Measurements from ENCODE around the gene TCF19.
"Not testable (repeated sequence)": the region's sequence is repeated elsewhere in the genome, so short reads cannot be mapped to it uniquely, and the experiment has no call there.

The TCF19 gene

DNA sequence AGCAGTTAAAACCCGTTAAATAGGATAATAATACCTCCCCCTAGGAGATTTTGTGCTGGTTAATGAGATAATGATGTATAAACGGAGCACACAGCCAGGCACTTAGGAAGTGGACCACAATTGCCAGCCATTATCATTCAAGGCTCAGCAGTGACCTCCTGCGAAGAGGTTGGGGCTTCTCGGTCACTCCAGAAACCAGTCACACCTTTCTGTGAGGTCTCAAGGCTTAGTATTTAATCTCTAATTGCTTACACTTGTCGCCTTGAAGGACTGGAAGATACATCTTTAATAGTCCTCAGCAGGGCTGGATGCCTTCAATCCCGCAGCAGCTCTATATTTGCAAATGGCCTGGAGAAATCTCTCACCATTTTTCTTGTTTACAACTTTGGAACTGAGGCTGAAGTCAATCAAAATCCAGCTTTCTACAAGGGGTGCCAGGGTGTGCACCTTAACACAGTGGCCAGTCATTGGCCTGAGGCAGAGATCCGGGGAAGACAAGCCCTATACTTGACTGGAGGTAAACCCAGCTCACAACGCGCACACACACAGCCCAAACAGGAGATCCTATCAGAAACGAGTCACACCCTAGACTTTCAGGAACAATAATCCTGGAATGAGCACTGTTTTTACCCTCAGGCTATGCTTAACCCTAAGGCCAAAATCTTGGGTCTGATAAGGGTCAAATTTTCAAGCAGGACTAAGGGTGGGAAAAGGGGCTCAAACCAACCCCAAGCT is 10.9 kb downstream of the TCF19 start:
- Histone ChIP-seq H3K27me3 (ENCODE audit: control insufficient read depth in 5 of 5, insufficient read depth in 4 of 5, low read length in 5 of 5) (peaks cover 0 to 3% (median 0%) of the 10 kb centered on the region in 5 donors), H3K9ac (ENCODE audit: low read length in 5 of 5) (no peak overlapping the region), H3K4me3 (ENCODE audit: low read depth in 1 of 5, low read length in 5 of 5) (no peak overlapping the region), H3K9me3 (ENCODE audit: control insufficient read depth in 5 of 5, low read length in 5 of 5) (no peaks in the 10 kb centered on the region), H3K36me3 (ENCODE audit: control insufficient read depth in 5 of 5, insufficient read depth in 5 of 5, low read length in 5 of 5) (no peaks in the 10 kb centered on the region), H3K27ac (ENCODE audit: low read depth, low read length) (no peak overlapping the region), H3K4me1 (ENCODE audit: control insufficient read depth in 5 of 5, insufficient read depth in 5 of 5, low read length in 5 of 5) (no peaks in the 10 kb centered on the region)

DNA sequence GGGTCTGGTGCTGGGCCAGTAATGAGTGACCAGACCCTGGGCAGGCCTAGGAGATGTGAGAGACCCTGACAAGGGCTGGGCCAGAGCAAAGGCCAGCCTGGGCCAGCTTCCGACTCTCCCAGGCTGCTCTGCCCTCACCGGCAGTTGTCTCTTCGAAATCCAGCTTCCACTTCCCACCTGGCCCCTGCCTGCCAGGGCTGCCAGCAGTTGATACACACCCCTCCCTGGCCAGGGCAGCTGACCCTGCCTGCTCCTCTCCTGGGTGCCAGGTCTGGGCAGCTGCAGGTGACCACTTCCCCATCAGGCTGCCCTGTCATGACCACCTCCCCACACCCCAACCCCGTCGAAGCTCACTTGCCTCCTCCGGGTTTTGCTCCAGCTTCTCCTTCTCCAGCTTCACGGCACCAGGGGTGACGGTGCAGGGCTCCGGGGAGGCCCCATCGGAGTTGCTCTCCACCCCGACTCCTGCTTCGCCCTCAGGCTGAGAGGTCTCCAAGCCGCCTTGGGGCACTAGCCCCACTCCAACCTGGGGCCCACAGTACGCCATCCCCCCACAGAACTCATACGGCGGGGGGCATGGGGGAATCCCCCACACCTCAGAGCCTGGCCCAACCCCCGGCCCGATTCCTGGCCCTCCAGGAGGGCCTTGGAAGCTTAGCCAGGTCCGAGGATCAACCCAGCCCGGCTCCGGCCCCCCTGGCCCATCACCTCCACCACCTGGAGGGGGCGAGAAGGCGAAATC is 11.6 kb downstream of the TCF19 start:
- not testable (repeated sequence) for H3K27me3 ChIP-seq (ENCODE audit: control insufficient read depth in 5 of 5, insufficient read depth in 4 of 5, low read length in 5 of 5); H3K36me3 ChIP-seq (ENCODE audit: control insufficient read depth in 5 of 5, insufficient read depth in 5 of 5, low read length in 5 of 5); H3K9me3 ChIP-seq (ENCODE audit: control insufficient read depth in 5 of 5, low read length in 5 of 5); H3K9ac ChIP-seq (ENCODE audit: low read length in 5 of 5); H3K27ac ChIP-seq (ENCODE audit: low read depth, low read length); H3K4me3 ChIP-seq (ENCODE audit: low read depth in 1 of 5, low read length in 5 of 5); H3K4me1 ChIP-seq (ENCODE audit: control insufficient read depth in 5 of 5, insufficient read depth in 5 of 5, low read length in 5 of 5)

DNA sequence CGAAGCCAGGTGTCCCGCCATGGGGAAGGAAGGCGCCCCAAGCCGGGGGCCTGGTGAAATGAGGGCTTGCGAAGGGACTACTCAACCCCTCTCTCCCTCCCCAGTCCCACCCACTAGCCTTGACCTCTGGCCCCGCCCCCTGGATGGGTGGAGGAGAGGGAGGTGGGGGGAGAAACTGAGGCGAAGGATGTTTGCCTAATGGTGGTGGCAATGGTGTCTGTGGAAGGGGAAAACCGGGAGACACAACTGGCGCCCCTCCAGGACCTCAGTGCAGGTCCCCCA is 12.2 kb downstream of the TCF19 start, which contains the start of gene POU5F1:
POU5F1 (minus strand) TSS at position 83 of the 282 bp plus-strand sequence; CDS start at position 21, 62 bp downstream.
- no peaks in the 10 kb centered on the region for H3K9me3 ChIP-seq (ENCODE audit: control insufficient read depth in 5 of 5, low read length in 5 of 5)
- H3K27me3 ChIP-seq (ENCODE audit: control insufficient read depth in 5 of 5, insufficient read depth in 4 of 5, low read length in 5 of 5), result peaks cover 0 to 3% (median 0%) of the 10 kb centered on the region in 5 donors
- H3K36me3 ChIP-seq (ENCODE audit: control insufficient read depth in 5 of 5, insufficient read depth in 5 of 5, low read length in 5 of 5), result peaks cover 0 to 3% (median 0%) of the 10 kb centered on the region in 5 donors
- H3K9ac ChIP-seq (ENCODE audit: low read length in 5 of 5), result no peak within 1 kb of the TSS
- H3K27ac ChIP-seq (ENCODE audit: low read depth, low read length), result no peak within 1 kb of the TSS
- no peak within 1 kb of the TSS for H3K4me3 ChIP-seq (ENCODE audit: low read depth in 1 of 5, low read length in 5 of 5)
- H3K4me1 ChIP-seq (ENCODE audit: control insufficient read depth in 5 of 5, insufficient read depth in 5 of 5, low read length in 5 of 5), result no peaks in the 10 kb centered on the region

DNA sequence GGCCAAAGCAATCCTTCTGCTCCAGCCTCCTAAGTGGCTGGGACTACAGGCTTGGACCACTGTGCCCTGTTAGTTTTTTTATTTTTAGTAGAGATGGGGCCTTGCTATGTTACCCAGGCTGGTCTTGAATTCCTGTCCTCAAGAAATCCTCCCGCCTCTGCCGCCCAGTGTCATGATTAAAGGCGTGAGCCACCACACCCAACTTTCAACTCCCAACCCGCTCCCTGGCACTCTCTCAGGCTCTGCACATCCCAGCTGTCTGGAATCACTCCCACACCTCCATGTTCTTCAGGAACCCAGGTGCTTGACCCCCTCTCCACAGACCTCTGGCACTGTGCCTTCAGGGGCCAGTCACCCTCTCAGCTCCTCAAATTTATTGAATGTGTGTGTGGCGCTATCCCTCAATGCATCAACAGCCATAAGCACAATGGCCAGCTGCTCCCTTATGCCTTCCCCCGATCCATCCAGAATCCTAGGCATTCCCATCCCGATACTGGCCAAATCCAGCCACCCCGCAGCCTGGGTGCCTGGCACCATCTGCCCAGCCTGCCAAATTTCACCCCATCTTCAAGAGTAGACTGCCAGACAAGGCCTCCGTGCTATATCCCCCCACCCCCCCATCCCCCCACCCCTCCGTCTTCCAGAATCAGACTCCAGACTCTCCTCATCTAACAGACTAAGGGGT is 12.7 kb downstream of the TCF19 start:
- Histone ChIP-seq H3K27me3 (ENCODE audit: control insufficient read depth in 5 of 5, insufficient read depth in 4 of 5, low read length in 5 of 5) (peaks cover 0 to 3% (median 0%) of the 10 kb centered on the region in 5 donors), H3K9ac (ENCODE audit: low read length in 5 of 5) (no peak overlapping the region), H3K4me3 (ENCODE audit: low read depth in 1 of 5, low read length in 5 of 5) (no peak overlapping the region), H3K9me3 (ENCODE audit: control insufficient read depth in 5 of 5, low read length in 5 of 5) (no peaks in the 10 kb centered on the region), H3K27ac (ENCODE audit: low read depth, low read length) (no peak overlapping the region), H3K36me3 (ENCODE audit: control insufficient read depth in 5 of 5, insufficient read depth in 5 of 5, low read length in 5 of 5) (peaks cover 0 to 3% (median 0%) of the 10 kb centered on the region in 5 donors), H3K4me1 (ENCODE audit: control insufficient read depth in 5 of 5, insufficient read depth in 5 of 5, low read length in 5 of 5) (no peaks in the 10 kb centered on the region)

DNA sequence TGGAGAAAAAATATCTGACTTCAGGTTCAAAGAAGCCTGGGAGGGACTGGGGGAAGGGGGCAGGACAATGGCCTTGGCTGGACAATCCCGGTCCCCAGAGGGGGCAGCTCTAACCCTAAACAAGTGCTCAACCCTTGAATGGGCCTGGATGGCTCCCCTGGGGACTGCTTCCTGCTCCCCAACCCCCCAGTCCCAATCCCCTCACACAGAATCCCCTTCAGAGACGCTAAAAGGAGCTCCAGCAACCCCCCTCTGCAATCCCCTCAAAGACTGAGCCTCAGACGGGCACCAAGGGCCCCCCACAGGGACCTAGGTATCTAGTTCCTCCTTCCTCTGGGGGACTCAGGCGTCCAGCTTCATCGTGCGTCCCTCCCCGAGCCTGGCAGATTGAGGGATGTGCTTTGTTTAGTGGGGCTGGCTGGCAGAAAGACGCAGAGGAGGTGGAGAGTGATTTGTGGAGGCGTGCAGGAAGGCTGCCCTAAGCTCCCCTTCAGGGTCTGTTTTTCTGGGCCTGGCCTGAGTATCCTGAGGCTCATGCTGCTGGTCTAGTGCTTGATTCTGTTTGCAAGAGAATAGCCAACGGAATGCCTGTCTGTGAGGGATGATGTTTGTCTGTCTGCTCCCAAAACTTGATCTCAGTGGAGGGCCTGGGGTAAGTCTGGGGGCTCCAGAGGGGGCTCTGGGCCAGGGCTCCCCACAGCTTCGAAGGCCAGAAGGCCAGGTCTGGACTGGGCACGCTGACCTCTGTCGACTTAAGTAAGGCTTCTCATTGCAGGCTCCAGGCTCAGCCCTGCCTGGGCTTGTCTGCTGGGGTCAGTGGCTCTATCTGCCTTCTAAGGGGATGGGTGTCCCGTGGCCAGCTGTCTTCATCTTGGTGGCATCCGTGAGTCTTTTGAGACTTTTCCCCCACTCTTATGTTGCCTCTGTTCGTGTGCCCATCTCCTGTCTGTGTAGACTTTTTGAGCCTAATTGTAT is 13.8 kb downstream of the TCF19 start:
- H3K9ac ChIP-seq (ENCODE audit: low read length in 5 of 5), result no peak overlapping the region
- H3K4me3 ChIP-seq (ENCODE audit: low read depth in 1 of 5, low read length in 5 of 5), result no peak overlapping the region
- H3K27me3 ChIP-seq (ENCODE audit: control insufficient read depth in 5 of 5, insufficient read depth in 4 of 5, low read length in 5 of 5), result peaks cover 0 to 3% (median 0%) of the 10 kb centered on the region in 5 donors
- peaks cover 0 to 3% (median under 1%) of the 10 kb centered on the region in 5 donors for H3K36me3 ChIP-seq (ENCODE audit: control insufficient read depth in 5 of 5, insufficient read depth in 5 of 5, low read length in 5 of 5)
- no peaks in the 10 kb centered on the region for H3K9me3 ChIP-seq (ENCODE audit: control insufficient read depth in 5 of 5, low read length in 5 of 5)
- no peaks in the 10 kb centered on the region for H3K4me1 ChIP-seq (ENCODE audit: control insufficient read depth in 5 of 5, insufficient read depth in 5 of 5, low read length in 5 of 5)
- no peak overlapping the region for H3K27ac ChIP-seq (ENCODE audit: low read depth, low read length)

DNA sequence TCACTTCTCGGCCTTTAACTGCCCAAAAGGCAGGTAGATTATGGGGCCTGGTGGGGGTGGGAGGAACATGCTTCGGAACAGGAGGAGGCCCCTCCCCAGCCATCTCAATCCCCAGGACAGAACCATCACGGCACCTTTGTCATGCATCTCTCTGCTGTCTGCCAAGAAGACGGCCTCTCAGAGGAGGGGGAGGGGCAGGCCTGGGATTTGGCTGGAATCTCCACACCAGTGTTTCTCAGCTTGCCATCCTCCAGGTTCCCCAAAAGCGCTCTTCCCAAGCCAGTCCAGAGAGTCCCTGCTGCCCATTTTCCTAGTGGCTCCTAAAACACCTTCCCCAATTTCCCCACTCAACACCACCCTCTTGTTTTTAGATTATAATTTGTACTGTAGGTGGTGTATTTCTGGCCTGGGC is 14.6 kb downstream of the TCF19 start:
- Histone ChIP-seq H3K27ac (ENCODE audit: low read depth, low read length) (no peak overlapping the region), H3K9ac (ENCODE audit: low read length in 5 of 5) (no peak overlapping the region), H3K36me3 (ENCODE audit: control insufficient read depth in 5 of 5, insufficient read depth in 5 of 5, low read length in 5 of 5) (peaks cover 0 to 4% (median 2%) of the 10 kb centered on the region in 5 donors), H3K9me3 (ENCODE audit: control insufficient read depth in 5 of 5, low read length in 5 of 5) (no peaks in the 10 kb centered on the region), H3K27me3 (ENCODE audit: control insufficient read depth in 5 of 5, insufficient read depth in 4 of 5, low read length in 5 of 5) (peaks cover 0 to 3% (median 0%) of the 10 kb centered on the region in 5 donors), H3K4me1 (ENCODE audit: control insufficient read depth in 5 of 5, insufficient read depth in 5 of 5, low read length in 5 of 5) (no peaks in the 10 kb centered on the region), H3K4me3 (ENCODE audit: low read depth in 1 of 5, low read length in 5 of 5) (no peak overlapping the region)

DNA sequence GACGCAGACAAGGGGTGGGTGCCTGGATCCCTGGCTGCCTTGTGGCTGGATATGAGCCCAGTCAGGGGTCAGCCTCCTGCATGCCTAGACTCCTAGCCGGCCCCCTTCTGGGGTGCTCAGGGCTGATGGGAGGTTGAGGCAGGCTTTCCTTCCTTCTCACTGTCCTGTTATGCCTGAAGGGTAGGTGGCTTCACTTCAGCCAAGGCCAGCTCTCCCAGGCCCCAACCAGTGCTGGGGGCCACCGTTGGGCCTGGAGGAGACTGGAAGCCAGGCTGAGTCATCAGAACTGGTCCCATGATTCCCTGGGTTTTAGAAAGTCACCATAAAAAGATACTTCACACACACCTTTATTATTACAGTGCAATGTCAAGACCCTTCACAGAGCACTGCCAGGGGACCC is 15.0 kb downstream of the TCF19 start:
- H3K27ac ChIP-seq (ENCODE audit: low read depth, low read length), result no peak overlapping the region
- no peaks in the 10 kb centered on the region for H3K4me1 ChIP-seq (ENCODE audit: control insufficient read depth in 5 of 5, insufficient read depth in 5 of 5, low read length in 5 of 5)
- no peaks in the 10 kb centered on the region for H3K9me3 ChIP-seq (ENCODE audit: control insufficient read depth in 5 of 5, low read length in 5 of 5)

DNA sequence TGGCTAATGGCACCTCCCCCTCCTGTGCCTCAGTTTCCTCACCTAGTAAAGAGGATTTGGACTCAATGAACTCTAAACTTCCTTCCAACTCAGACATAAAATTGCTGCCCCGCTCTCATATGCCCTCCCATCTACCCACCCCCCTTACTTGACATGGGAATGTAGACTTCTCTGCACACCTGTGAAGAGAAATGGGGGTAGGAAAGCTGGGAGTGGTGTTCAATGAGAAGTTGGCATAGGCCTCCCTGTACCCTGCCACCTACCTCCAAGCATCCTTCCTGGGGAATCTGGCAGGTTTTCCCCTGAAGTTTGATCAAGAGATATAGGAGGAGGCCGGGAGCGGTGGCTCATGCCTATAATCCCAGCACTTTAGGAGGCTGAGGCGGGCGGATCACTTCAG is 16.0 kb downstream of the TCF19 start:
- Histone ChIP-seq H3K4me3 (ENCODE audit: low read depth in 1 of 5, low read length in 5 of 5) (no peak overlapping the region), H3K9ac (ENCODE audit: low read length in 5 of 5) (no peak overlapping the region), H3K36me3 (ENCODE audit: control insufficient read depth in 5 of 5, insufficient read depth in 5 of 5, low read length in 5 of 5) (peaks cover 0 to 4% (median 2%) of the 10 kb centered on the region in 5 donors), H3K27ac (ENCODE audit: low read depth, low read length) (no peak overlapping the region), H3K27me3 (ENCODE audit: control insufficient read depth in 5 of 5, insufficient read depth in 4 of 5, low read length in 5 of 5) (peaks cover 0 to 3% (median 0%) of the 10 kb centered on the region in 5 donors), H3K9me3 (ENCODE audit: control insufficient read depth in 5 of 5, low read length in 5 of 5) (no peaks in the 10 kb centered on the region), H3K4me1 (ENCODE audit: control insufficient read depth in 5 of 5, insufficient read depth in 5 of 5, low read length in 5 of 5) (peaks cover 0 to 5% (median 0%) of the 10 kb centered on the region in 5 donors)

More for the DNA sequence above, 15.0 kb downstream of the TCF19 start:
- Histone ChIP-seq H3K9ac (ENCODE audit: low read length in 5 of 5) (no peak overlapping the region), H3K27me3 (ENCODE audit: control insufficient read depth in 5 of 5, insufficient read depth in 4 of 5, low read length in 5 of 5) (peaks cover 0 to 3% (median 0%) of the 10 kb centered on the region in 5 donors), H3K36me3 (ENCODE audit: control insufficient read depth in 5 of 5, insufficient read depth in 5 of 5, low read length in 5 of 5) (peaks cover 0 to 4% (median 2%) of the 10 kb centered on the region in 5 donors), H3K4me3 (ENCODE audit: low read depth in 1 of 5, low read length in 5 of 5) (no peak overlapping the region)

DNA sequence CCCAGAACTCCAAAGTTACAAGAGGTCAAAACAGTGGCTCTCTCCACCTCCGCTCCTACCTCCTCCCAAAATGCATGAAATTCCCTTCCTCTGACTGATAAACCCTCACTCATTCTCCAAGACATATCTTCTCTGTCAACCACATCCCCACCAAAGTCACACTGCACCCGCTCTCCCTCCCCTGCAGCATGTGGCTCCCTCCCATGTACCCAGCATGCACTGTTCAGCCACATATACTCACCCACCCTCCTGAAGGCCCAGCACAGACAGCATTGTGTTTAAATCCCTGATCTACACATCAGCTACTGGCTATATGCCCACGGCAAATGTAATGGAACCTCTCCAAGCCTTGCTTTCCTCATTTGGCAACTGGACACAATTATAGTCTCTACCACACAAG is 17.6 kb downstream of the TCF19 start:
- Histone ChIP-seq H3K9me3 (ENCODE audit: control insufficient read depth in 5 of 5, low read length in 5 of 5) (no peaks in the 10 kb centered on the region), H3K27me3 (ENCODE audit: control insufficient read depth in 5 of 5, insufficient read depth in 4 of 5, low read length in 5 of 5) (peaks cover 0 to 3% (median 0%) of the 10 kb centered on the region in 5 donors), H3K27ac (ENCODE audit: low read depth, low read length) (no peak overlapping the region), H3K4me1 (ENCODE audit: control insufficient read depth in 5 of 5, insufficient read depth in 5 of 5, low read length in 5 of 5) (peaks cover 0 to 10% (median 5%) of the 10 kb centered on the region in 5 donors), H3K9ac (ENCODE audit: low read length in 5 of 5) (no peak overlapping the region), H3K4me3 (ENCODE audit: low read depth in 1 of 5, low read length in 5 of 5) (no peak overlapping the region), H3K36me3 (ENCODE audit: control insufficient read depth in 5 of 5, insufficient read depth in 5 of 5, low read length in 5 of 5) (peaks cover 0 to 4% (median 2%) of the 10 kb centered on the region in 5 donors)
